Thyroid gland (tissue), 4 donors: Measurements from ENCODE around the gene MACROD1. TPM values are rescaled to one million over a fixed set of nuclear protein-coding genes. Genes with fewer than 3 reads are reported as not detected.
A peak's percentile ranks its signal among the peaks of the same experiment; 100 is the strongest.

Experiments used
- DNase-seq, 2 donors: peaks; one replicate each; pipeline ENCODE4 v3.0.0-alpha.2; 2019
- H3K27ac ChIP-seq, 3 donors: fragments of 200-600 bp; sonication (generic); 1 replicate in 2 of 3; 2 replicates in 1 of 3; pipeline ENCODE4 v1.5.1; 2016 to 2019; ENCODE audit warnings: mild to moderate bottlenecking in 1 of 3, moderate library complexity in 1 of 3
- H3K27me3 ChIP-seq: fragments of 200-600 bp; sonication (generic); one replicate; pipeline ENCODE4 v1.5.1; 2019
- H3K36me3 ChIP-seq, 2 donors: fragments of 200-600 bp; sonication (generic); one replicate each; pipeline ENCODE4 v1.5.1; 2016 to 2019
- H3K4me1 ChIP-seq, 2 donors: fragments of 200-600 bp; sonication (generic); one replicate each; pipeline ENCODE4 v1.5.1; 2017 to 2019
- H3K4me3 ChIP-seq, 3 donors: fragments of 200-600 bp; sonication (generic); replicated peaks in 1 of 3; 1 replicate in 2 of 3; 2 replicates in 1 of 3; pipeline ENCODE4 v1.5.1; 2016; ENCODE audit warnings: mild to moderate bottlenecking in 1 of 3
- H3K9me3 ChIP-seq: fragments of 200-600 bp; sonication (generic); one replicate; pipeline ENCODE4 v1.5.1; 2017
- POLR2A ChIP-seq, 2 donors: fragments of 450-650 bp; IDR thresholded peaks; one replicate each; pipeline ENCODE4 v1.6.1; 2017; ENCODE audit warnings: antibody characterized with exemption in 2 of 2, mild to moderate bottlenecking in 2 of 2, moderate library complexity in 1 of 2
- WGBS, 2 donors: methylation state at CpG; one replicate each; pipeline ENCODE4 v1.1.5; 2017; 5-methylcytosine and 5-hydroxymethylcytosine counted together
- intact Hi-C: fragments of 100-400 bp; cut with DNase I; formaldehyde crosslinking; loops from one replicate; pipeline ENCODE4 v1.15.1; 2023
- total RNA-seq, 4 donors: library from RNA; depleted of rRNA; stranded (reverse); fragments of >200 nt; gene quantifications; one replicate each; pipeline ENCODE4 v1.2.3, GENCODE V29; 2016
- TF ChIP-seq, protein P1 (sequence below), 6 experiments: fragments of 200-600 bp in 3 of 6; fragments of 450-650 bp in 3 of 6; sonication (generic) in 3 of 6; IDR thresholded peaks; one replicate each; pipeline ENCODE4 v1.5.1; 2016 to 2019; ENCODE audit warnings: antibody characterized with exemption in 6 of 6, mild to moderate bottlenecking in 2 of 6, inconsistent platforms in 1 of 6, moderate library complexity in 1 of 6

MACROD1 gene
- total RNA-seq, 4 donors from 2014 or later = 62.5 to 89.5 (median 70.0) TPM

DNA sequence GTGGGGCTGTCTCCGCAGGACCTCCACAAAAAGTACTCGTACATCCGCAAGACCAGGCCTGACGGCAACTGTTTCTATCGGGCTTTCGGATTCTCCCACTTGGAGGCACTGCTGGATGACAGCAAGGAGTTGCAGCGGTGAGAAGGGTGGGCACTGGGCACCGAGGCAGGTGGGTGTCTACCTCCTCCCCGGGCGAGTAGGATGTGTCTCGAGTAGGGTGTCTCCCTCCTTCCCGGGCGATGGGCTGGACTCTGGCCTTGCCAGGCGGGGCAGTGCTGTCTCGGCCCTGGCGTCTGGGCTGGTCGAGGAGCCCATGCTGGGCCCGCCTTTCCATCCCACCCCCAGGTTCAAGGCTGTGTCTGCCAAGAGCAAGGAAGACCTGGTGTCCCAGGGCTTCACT lies 169.4 kb downstream of the MACROD1 start:
- peaks cover 18 to 27% of the 10 kb centered on the region in 2 donors for H3K4me1 ChIP-seq
- no peak for TF ChIP-seq POLR2A (IDR thresholded peaks at IDR 0.05)
- TF ChIP-seq, protein P1, sequence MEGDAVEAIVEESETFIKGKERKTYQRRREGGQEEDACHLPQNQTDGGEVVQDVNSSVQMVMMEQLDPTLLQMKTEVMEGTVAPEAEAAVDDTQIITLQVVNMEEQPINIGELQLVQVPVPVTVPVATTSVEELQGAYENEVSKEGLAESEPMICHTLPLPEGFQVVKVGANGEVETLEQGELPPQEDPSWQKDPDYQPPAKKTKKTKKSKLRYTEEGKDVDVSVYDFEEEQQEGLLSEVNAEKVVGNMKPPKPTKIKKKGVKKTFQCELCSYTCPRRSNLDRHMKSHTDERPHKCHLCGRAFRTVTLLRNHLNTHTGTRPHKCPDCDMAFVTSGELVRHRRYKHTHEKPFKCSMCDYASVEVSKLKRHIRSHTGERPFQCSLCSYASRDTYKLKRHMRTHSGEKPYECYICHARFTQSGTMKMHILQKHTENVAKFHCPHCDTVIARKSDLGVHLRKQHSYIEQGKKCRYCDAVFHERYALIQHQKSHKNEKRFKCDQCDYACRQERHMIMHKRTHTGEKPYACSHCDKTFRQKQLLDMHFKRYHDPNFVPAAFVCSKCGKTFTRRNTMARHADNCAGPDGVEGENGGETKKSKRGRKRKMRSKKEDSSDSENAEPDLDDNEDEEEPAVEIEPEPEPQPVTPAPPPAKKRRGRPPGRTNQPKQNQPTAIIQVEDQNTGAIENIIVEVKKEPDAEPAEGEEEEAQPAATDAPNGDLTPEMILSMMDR (IDR thresholded peaks at IDR 0.05) = no peak
- WGBS, 2 donors = 100% methylated on average over 1 to 3 of the region's 18 CpGs
- H3K9me3 ChIP-seq = no peaks in the 10 kb centered on the region
- no peak for DNase-seq
- peaks cover 27 to 43% of the 10 kb centered on the region in 2 donors for H3K36me3 ChIP-seq
- intact Hi-C loops = no loop called here
- H3K27ac ChIP-seq = no peak overlapping the region
- H3K4me3 ChIP-seq = no peak overlapping the region
- H3K27me3 ChIP-seq = no peaks in the 10 kb centered on the region

DNA sequence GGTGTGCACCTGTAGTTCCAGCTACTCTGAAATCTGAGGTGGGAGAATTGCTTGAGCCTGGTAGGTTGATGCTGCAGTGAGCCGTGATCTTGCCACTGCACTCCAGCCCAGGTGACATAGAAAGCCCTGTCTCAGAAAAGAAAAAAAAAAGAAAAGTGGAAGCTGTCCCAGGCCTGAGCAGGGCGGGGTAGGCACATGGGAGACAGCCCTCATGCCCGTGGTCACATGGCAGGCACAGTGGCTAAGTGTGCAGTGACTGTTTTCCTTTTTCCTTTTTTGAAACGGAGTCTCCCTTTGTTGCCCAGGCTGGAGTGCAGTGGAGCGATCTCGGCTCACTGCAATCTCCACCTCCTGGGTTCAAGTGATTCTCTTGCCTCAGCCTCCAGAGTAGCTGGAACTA lies 171.9 kb downstream of the MACROD1 start:
- Histone ChIP-seq H3K27me3 (no peaks in the 10 kb centered on the region), H3K4me3 (no peak overlapping the region), H3K36me3 (peaks cover 27 to 55% of the 10 kb centered on the region in 2 donors), H3K4me1 (peaks cover 1 to 2% of the 10 kb centered on the region in 2 donors), H3K27ac (no peak overlapping the region), H3K9me3 (no peaks in the 10 kb centered on the region)
- TF ChIP-seq POLR2A (IDR thresholded peaks at IDR 0.05) = no peak
- TF ChIP-seq, protein P1 (IDR thresholded peaks at IDR 0.05) = no peak
- intact Hi-C loops = no loop called here
- WGBS, 2 donors = 77 to 87% methylated on average over 6 of the region's 6 CpGs
- no peak for DNase-seq

GRCh38 chr11:63993100-63993499 lies 172.8 kb downstream of the MACROD1 start:
- WGBS, 2 donors = 90 to 94% methylated on average over 5 of the region's 5 CpGs
- peaks cover 33 to 53% of the 10 kb centered on the region in 2 donors for H3K36me3 ChIP-seq
- intact Hi-C loops = no loop called here

GRCh38 chr11:63991558-63991957 lies 174.4 kb downstream of the MACROD1 start:
- intact Hi-C loops = no loop called here
- H3K36me3 ChIP-seq = peaks cover 21 to 37% of the 10 kb centered on the region in 2 donors
- WGBS, 2 donors = 91 to 92% methylated on average over 10 of the region's 10 CpGs

More at GRCh38 chr11:63993100-63993499, 172.8 kb downstream of the MACROD1 start:
- no peak for DNase-seq
- TF ChIP-seq, protein P1 (IDR thresholded peaks at IDR 0.05) = no peak
- TF ChIP-seq POLR2A (IDR thresholded peaks at IDR 0.05) = no peak
- H3K9me3 ChIP-seq = no peaks in the 10 kb centered on the region
- H3K27ac ChIP-seq = no peak overlapping the region
- H3K27me3 ChIP-seq = no peaks in the 10 kb centered on the region
- H3K4me3 ChIP-seq = no peak overlapping the region
- H3K4me1 ChIP-seq = no peaks in the 10 kb centered on the region

GRCh38 chr11:63986932-63987513 lies 178.9 kb downstream of the MACROD1 start:
- 42 to 44% methylated on average over 15 to 16 of the region's 25 CpGs for WGBS, 2 donors
- no peak for DNase-seq
- H3K36me3 ChIP-seq = peaks cover 6 to 14% of the 10 kb centered on the region in 2 donors
- intact Hi-C loops = no loop called here
- H3K27ac ChIP-seq = peak overlapping the region in 2 of 3 donors; percentile 73 to 76
- peak overlapping the region; percentile 45 to 96 (median 76) for H3K4me3 ChIP-seq
- no peaks in the 10 kb centered on the region for H3K27me3 ChIP-seq
- TF ChIP-seq POLR2A (IDR thresholded peaks at IDR 0.05) = no peak
- TF ChIP-seq, protein P1 (IDR thresholded peaks at IDR 0.05) = no peak
- peaks cover 17 to 18% of the 10 kb centered on the region in 2 donors for H3K4me1 ChIP-seq
- no peaks in the 10 kb centered on the region for H3K9me3 ChIP-seq

More at GRCh38 chr11:63991558-63991957, 174.4 kb downstream of the MACROD1 start:
- no peak for TF ChIP-seq POLR2A (IDR thresholded peaks at IDR 0.05)
- TF ChIP-seq, protein P1 (IDR thresholded peaks at IDR 0.05) = no peak
- no peaks in the 10 kb centered on the region for H3K27me3 ChIP-seq
- H3K9me3 ChIP-seq = no peaks in the 10 kb centered on the region
- DNase-seq = no peak
- H3K4me3 ChIP-seq = no peak overlapping the region
- peaks cover 12 to 13% of the 10 kb centered on the region in 2 donors for H3K4me1 ChIP-seq
- H3K27ac ChIP-seq = no peak overlapping the region
